OCI-M2 (cell line): ENCODE results near the gene IRAK1BP1.
"Not testable (repeated sequence)": the region's sequence is repeated elsewhere in the genome, so short reads cannot be mapped to it uniquely, and the experiment has no call there.

ENCODE experiments used
- DNase-seq: peaks from one replicate; lab custom pipeline; 2025; ENCODE audit not compliant: unreplicated experiment; lab: John Stamatoyannopoulos, UW

The IRAK1BP1 gene

DNA sequence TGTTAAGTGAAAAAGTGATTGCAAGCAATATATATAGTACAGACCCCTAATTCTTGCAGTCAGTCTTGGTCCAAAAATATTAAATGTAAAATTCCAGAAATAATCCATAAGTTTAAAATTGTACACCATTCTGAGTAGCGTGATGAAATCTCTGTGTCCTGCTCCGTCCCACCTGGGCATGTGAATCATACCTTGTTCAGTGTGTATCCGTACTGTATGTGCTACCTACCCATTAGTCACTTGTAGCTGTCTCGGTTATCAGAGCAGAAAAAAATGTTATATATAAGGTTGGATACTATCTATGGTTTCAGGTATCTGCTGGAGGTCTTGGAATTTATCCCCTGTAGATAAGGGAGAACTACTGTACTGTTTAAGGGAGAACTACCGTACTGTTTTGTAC lies 16.3 kb downstream of the IRAK1BP1 start:
- no peak for DNase-seq

DNA sequence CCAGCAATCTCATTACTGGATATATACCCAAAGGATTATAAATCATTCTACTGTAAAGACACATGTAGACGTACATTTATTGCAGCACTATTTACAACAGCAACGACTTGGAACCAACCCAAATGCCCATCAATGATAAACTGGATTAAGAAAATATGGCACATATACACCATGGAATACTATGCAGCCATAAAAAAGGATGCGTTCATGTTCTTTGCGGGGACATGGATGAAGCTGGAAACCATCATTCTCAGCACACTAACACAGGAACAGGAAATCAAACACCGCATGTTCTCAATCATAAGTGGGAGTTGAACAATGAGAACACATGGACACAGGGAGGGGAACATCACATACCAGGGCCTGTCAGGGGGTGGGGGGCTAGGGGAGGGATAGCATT lies 22.6 kb downstream of the IRAK1BP1 start:
- DNase-seq, result not testable (repeated sequence)

DNA sequence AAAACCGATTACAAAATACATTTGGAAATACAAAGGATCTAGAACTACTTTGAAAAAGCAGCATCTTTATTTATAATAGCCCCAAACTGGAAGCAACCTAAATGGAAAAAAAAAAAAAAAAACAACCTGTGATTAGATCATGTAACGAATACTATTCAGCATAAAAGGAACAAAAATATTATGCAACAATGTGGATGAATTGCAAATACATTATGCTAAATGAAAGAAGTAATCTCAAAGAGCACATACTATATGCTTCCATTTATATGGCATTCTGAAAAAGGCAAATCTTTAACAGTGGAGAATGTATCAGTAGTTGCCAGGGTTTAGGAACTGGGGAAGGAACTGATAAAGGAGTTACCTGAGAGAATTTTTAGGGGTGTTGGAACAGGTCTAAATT lies 28.9 kb downstream of the IRAK1BP1 start:
- no peak for DNase-seq

DNA sequence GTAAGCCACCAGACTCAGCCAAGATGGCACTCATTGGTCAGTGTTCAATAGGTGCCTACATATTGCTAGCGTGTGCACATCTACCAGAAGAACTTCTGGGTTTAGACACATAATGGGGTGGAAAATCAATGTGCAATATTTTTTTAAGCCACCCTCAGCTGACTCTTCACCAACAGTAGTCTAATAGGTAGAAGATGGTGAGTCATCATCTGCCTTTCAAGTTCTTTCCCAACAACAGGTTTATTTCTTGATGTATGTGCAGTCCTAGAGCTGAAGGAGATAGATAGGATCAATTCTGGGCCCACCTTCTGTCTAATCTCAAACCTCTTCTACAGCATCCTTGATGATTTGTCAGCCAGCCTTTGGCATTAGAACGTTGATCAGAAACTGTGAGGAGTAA lies 41.3 kb downstream of the IRAK1BP1 start:
- DNase-seq, result no peak

DNA sequence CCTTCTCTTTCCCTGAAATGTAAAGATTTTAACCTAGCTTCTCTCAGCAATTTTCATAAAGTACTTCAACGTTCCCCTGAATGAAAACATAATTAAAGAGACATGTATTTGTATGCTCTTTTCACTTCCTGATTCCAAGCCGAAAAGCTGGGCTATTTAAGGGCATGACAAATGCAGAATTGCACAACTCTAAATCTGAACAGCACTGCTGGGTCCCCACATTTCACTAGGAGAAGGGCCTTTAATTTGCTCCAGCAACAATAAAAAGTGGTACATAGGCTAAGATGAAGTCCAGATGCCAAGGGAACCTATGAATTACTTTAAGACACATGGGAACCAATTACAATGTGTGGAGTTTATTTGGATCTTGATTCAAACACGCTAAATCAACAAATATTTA lies 42.0 kb downstream of the IRAK1BP1 start:
- no peak for DNase-seq

DNA sequence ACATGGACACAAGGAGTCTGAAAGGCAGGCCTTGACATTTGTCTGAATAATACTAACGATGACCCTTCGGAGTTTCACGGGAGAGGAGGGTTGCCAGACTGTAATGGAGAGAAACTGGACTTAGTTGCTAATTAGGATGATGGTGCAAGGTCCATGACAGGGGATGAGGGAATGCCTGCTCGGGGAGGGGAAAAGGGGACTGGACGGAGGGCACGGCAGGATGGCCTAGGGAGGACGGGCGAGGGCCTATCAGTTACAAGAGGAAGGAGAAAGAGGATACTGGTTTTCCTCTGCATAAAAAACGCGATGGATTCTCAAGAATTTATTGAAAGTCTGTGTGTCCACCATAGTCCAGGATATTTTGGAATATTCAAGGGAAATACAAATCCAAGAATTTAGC lies 42.7 kb downstream of the IRAK1BP1 start:
- DNase-seq, result no peak

DNA sequence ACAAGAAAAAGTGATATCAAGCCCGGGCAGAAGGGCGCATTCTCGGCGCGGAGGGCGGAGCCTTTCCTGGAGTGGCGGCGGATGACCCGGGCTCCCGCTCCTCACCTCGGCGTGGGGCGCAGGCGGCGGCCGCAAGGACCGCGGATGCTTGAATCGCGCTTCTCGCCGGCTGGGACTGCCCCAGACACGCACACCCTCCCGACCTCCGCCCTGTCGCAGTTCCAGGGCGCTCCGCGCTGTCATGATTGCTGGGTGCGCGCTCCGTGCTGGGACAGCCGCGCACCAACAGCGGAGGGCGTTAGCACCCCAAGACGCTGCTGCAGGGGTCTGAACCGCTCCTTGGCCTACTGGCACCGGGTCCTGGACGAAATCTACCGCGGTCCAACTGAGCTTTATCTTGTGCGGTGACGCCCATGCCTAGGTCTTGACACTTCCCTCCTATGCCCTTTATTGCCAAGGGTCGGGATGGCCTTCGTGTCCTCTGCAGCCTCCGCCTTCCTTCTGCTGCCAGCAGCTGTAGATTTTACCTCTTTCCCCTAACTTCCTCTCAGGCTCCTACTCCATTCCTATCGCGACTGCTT lies 43.3 kb downstream of the IRAK1BP1 start:
- no peak for DNase-seq

DNA sequence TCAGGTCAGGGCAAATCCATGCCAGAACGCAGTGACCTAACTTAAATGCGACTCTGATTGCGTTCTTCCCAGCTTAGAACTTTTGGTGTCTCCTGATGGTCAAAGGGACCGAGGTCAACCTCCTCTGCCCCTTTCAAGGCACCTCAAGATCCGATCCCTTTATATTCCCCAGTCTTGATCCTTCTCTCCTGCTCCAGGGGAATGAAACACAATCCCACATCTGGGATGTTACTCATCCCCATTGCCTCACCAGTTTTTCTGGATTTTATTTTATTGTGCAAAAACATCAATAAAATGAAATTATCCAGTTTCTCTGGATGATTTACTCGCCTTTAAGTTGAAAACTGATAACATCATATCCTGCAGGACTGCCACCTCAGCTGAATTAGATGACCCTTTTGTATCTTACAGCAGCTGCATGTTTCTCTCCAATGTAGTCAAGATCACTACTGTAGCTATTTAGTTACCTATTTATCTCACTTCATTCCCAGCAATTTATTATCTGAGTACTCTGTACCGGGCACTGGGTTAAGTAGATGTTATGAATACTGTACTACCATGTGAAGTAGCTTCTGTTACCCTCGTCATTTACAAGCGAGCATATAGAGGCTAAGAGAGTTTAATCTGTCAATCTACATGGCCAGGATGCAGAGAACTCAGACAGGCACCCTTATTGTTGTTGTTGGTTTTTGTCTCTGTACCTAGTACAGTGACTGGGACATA lies 44.0 kb downstream of the IRAK1BP1 start:
- no peak for DNase-seq

DNA sequence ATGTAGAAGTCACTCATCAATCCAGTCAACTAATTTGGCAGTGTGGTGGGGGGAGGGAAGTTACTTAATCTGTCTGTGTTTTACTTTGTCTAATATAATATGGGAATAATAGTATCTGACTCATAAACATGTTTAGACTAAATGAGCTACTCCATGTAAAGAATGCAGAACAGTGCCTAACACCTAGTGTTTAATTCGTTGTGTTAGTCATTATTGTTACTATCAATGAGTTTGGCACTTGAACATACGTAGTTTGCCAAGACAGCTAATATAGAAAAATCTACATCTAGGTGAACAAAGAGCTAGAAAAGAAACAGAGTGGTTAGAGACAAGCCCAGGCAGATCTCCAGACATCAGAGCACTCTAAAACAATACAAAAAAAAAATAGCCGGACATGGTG lies 49.1 kb downstream of the IRAK1BP1 start:
- DNase-seq, result no peak

DNA sequence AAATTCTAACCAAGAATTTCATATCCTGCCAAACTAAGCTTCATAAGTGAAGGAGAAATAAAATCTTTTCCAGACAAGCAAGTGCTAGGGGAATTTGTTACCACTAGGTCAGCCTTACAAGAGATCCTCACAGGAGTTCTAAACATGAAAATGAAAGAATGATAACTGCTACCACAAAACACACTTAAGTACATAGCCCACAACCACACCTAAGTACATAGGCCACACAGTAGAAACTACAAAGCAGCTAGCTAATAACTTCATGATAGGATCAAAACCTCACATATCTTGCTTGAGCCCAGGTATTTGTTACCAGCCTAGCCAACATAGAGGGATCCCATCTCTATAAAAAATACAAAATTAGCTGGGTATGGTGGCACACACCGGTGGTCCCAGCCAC lies 50.4 kb downstream of the IRAK1BP1 start:
- DNase-seq, result no peak

DNA sequence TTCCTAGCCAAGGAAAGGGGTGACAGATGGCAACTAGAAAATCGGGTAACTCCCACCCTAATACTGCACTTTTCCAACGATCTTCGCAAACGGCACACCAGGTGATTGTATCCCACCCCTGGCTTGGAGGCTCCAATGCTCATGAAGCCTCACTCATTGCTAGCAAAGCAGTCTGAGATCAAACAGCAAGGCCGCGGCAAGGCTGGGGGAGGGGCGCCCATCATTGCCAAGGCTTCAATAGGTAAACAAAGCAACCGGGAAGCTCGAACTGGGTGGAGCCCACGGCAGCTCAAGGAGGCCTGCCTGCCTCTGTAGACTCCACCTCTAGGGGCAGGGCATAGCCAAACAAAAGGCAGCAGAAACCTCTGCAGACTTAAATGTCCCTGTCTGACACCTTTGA lies 53.8 kb downstream of the IRAK1BP1 start:
- DNase-seq, result not testable (repeated sequence)

DNA sequence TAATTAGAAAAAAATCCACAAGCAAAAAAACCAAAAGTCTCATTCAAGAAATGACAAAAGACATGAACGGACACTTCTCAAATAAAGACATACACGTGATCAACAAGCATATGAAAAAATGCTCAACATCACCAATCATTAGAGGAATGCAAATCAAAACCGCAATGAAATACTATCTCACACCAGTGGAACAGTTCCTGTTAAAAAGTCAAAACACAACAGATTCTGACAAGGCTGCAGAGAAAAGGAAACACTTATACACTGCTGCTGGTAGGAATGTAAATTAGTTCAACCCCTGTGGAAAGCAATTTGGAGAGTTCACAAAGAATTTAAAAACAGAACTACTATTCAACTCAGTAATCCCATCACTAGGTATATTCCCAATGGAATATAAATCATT lies 58.0 kb downstream of the IRAK1BP1 start:
- no peak for DNase-seq

DNA sequence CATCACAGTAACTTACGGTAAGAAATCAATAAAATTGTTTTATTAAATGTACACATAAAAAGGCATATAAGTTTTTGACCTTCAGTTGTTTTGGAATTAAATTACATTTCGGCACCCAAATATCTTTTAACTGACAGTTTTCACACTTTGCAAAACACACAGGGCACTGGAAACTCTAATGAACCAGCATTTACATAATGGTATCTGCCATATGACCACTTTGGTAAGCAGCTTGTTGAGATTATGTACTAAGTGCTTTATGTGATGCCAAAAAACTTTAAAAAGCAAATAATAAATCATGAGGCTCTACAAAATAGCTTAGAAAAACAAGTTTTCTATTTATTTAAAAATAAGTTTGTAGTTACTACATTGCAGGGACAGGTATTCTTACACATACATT lies 68.2 kb downstream of the IRAK1BP1 start:
- no peak for DNase-seq

DNA sequence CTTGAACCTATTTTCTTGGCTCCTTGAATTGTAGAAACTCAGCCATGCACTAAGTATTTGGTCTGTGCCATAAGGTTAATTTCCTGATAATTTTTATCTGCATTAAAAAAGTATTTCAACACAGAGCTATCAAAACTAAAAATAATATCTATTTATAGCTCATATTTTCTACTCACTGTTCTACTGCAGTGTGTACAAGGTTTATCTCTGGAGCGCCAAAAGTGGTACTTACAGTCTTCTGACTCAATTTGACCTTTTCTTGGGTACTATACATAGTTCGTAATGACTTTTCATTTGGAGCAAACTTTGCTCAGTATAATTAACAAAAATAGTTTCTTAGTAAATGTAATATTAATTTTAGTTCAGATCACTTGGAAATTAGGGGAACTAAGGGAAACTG lies 69.2 kb downstream of the IRAK1BP1 start:
- DNase-seq, result no peak

DNA sequence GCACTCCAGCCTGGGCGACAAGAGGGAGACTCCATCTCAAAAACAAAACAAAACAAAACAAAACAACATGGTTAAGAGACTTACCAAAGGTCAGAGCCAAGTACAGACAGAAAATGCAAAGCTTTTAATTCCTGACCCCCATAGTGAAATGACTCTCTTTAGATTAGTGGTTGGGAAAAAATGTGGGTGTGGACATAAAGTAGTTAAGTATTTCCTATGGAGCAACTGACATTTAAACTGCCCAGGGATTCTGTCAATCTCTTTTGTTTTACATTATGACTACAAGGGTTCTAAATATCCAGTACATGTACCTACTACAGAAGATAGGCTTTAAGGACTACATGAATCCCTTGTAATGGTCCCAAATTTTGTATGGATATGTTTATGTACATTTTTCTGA lies 75.1 kb downstream of the IRAK1BP1 start:
- DNase-seq, result no peak

DNA sequence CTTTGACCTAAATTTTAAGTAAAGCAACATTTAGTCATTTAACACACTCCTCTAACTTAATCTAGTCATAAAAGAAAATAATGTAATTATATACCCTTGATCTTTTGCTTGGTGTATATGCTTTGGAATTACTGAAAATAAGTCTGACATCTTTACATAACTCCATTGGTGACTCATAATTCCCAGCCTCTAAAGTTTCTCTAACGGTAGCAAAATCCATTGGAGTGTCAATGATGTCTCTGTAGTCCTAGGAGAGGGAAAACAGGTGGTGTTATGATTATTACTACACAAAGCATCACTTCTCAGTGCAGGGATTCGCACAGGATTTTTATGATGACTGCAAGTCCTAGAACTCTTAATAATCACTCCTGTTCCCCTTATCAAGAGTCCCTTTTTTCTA lies 80.2 kb downstream of the IRAK1BP1 start:
- no peak for DNase-seq

DNA sequence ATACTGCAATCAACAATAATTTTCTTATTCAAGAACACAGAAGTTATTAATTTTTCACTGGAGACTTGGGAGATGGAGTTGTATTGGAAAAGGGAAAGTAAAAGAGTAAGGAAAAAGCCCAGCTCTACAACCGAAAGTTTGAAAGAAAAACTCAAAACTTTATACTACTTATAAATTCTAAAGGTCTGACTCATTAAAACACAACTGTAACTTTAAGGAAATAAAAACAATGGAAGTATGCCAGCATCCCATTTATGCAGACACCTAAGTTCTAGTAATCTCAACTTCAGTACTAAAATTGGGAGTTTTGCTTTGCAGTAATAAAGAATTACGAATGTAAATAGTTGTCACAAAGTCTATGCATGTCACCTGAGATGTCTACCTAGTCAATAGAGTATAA lies 80.6 kb downstream of the IRAK1BP1 start:
- no peak for DNase-seq

DNA sequence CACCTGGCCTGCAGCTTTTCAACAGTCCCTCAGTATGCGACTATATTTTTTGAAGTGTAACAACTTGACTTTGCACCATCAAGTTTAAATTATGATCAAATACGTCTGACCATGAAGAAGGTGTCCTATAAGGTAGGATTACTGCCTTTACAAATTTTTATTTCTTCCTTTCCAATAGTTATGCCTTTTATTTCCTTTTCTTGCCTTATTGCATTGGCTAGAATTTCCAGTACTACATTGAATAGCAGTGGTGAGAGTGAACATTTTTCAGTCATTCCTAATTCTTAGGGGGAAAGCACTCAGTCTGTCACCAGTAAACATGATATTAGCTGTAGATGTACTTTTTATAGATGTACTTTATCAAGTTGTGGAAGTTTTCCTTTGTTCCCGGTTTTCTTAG lies 81.4 kb downstream of the IRAK1BP1 start:
- DNase-seq, result no peak

DNA sequence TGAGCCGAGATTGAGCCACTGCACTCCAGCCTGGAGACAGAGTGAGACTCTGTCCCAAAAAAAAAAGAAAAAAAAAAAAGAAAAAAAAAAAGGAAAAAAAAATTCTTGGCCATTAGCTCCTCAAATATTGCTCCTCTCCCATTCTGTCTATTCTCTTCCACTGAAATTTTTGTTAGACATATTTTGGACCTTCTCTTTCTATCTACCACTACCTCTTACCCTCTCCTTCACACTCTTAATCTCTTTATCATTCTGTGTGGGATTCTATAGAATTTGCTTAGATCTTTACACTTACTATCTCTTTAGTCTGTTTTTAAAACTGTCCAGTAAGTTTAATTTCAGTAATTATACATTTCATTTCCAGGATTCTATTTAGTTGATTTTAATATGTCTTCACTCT lies 85.0 kb downstream of the IRAK1BP1 start:
- DNase-seq, result no peak
